Natural killer cell (primary cell): ENCODE measurements around the gene UNC5B. TPM values are rescaled to one million over a fixed set of nuclear protein-coding genes. Genes with fewer than 3 reads are reported as not detected.

Experiments
- ATAC-seq, 3 donors: fragments of 150-1000 bp in 2 of 3; fragments of 200-7000 bp in 1 of 3; cut with Tn5 transposase; 1 replicate in 1 of 3; 2 replicates in 2 of 3; pipeline ENCODE4 v1.10.0; 2021; ENCODE audit warnings: mild to moderate bottlenecking in 2 of 3, moderate library complexity in 2 of 3
- DNase-seq, 2 donors: peaks; one replicate each; pipeline versions ENCODE4 v3.0.0 to v3.0.0-alpha.2; 2013 to 2021; ENCODE audit warnings: mixed read lengths in 1 of 2
- H3K27ac ChIP-seq: one replicate; pipeline ENCODE4 v1.5.1; 2013; ENCODE audit warnings: mild to moderate bottlenecking, low read length
- H3K27me3 ChIP-seq: one replicate; pipeline ENCODE4 v1.6.1; 2013; ENCODE audit warnings: low read length; ENCODE audit not compliant: control insufficient read depth, insufficient read depth
- H3K36me3 ChIP-seq: one replicate; pipeline ENCODE4 v1.6.1; 2013; ENCODE audit warnings: low read length; ENCODE audit not compliant: control insufficient read depth, insufficient read depth
- H3K4me1 ChIP-seq: one replicate; pipeline ENCODE4 v1.6.1; 2013; ENCODE audit warnings: low read length; ENCODE audit not compliant: control insufficient read depth, insufficient read depth
- H3K4me3 ChIP-seq: one replicate; pipeline ENCODE4 v1.5.1; 2013; ENCODE audit warnings: low read length
- H3K9me3 ChIP-seq: one replicate; pipeline ENCODE4 v1.6.1; 2013; ENCODE audit warnings: low read length; ENCODE audit not compliant: control insufficient read depth, insufficient read depth
- H3K27ac Mint-ChIP-seq, 2 donors: one replicate each; pipeline ENCODE4 v1.8.0; 2022; ENCODE audit warnings: mild to moderate bottlenecking in 2 of 2, mixed read lengths in 2 of 2, moderate library complexity in 1 of 2
- H3K27me3 Mint-ChIP-seq, 2 donors: one replicate each; pipeline ENCODE4 v1.8.0; 2022; ENCODE audit warnings: low read depth in 2 of 2, mixed read lengths in 2 of 2
- H3K36me3 Mint-ChIP-seq: one replicate; pipeline ENCODE4 v1.8.0; 2022; ENCODE audit warnings: mixed read lengths
- H3K4me1 Mint-ChIP-seq, 2 donors: one replicate each; pipeline ENCODE4 v1.8.0; 2022; ENCODE audit warnings: mixed read lengths in 2 of 2
- H3K4me3 Mint-ChIP-seq: one replicate; pipeline ENCODE4 v1.8.0; 2022; ENCODE audit warnings: mild to moderate bottlenecking, moderate library complexity, mixed read lengths
- H3K9me3 Mint-ChIP-seq, 2 donors: one replicate each; pipeline ENCODE4 v1.8.0; 2022; ENCODE audit warnings: mixed read lengths in 2 of 2
- CTCF ChIP-seq: fragments of 200-600 bp; IDR thresholded peaks from one replicate; pipeline ENCODE4 v1.8.0; 2022; ENCODE audit warnings: antibody characterized with exemption
- WGBS: methylation state at CpG from one replicate; pipeline ENCODE4 v1.1.7; 2013; ENCODE audit warnings: missing lambda C conversion rate; ENCODE audit not compliant: insufficient coverage; 5-methylcytosine and 5-hydroxymethylcytosine counted together
- intact Hi-C: fragments of 100-400 bp; cut with micrococcal nuclease; formaldehyde crosslinking; loops from one replicate; pipeline ENCODE4 v1.14.2; 2022
- total RNA-seq, 4 donors: library from RNA; stranded (reverse); fragments of 120-200 nt in 1 of 4; gene quantifications; one replicate each; pipeline versions ENCODE4 v1.2.3 to v1.2.4, GENCODE V29; 2013 to 2022

Gene UNC5B
- total RNA-seq, 3 donors from 2014 or later (not counting 1 experiment from before 2014, with no cell fraction given): 0.09 to 0.65 (median 0.09) TPM

- no peak for TF ChIP-seq CTCF
- Histone ChIP-seq H3K27me3 (no peaks in the 10 kb centered on the region), H3K27ac (no peak overlapping the region), H3K4me1 (no peaks in the 10 kb centered on the region), H3K9me3 (no peaks in the 10 kb centered on the region), H3K36me3 (no peaks in the 10 kb centered on the region), H3K4me3 (no peak overlapping the region)
- WGBS: 77% methylated on average over 4 of the region's 4 CpGs
- no peak for DNase-seq
- H3K27me3 Mint-ChIP-seq: peaks cover 3 to 9% of the 10 kb centered on the region in 2 donors
- H3K36me3 Mint-ChIP-seq: no peaks in the 10 kb centered on the region
- no peaks in the 10 kb centered on the region for H3K4me1 Mint-ChIP-seq
- ATAC-seq: no peak
- H3K4me3 Mint-ChIP-seq: no peak overlapping the region
- intact Hi-C loops: no loop called here
- H3K9me3 Mint-ChIP-seq: no peaks in the 10 kb centered on the region
- H3K27ac Mint-ChIP-seq: no peak overlapping the region
These were observed 27.2 kb upstream of the UNC5B start for GRCh38 chr10:71185209-71185608.

GRCh38 chr10:71187197-71187596 lies 25.2 kb upstream of the UNC5B start:
- no peak overlapping the region for H3K27ac Mint-ChIP-seq
- DNase-seq: no peak
- H3K36me3 Mint-ChIP-seq: no peaks in the 10 kb centered on the region
- Histone ChIP-seq H3K27ac (no peak overlapping the region), H3K4me1 (no peaks in the 10 kb centered on the region), H3K27me3 (no peaks in the 10 kb centered on the region), H3K36me3 (no peaks in the 10 kb centered on the region), H3K4me3 (no peak overlapping the region), H3K9me3 (no peaks in the 10 kb centered on the region)
- 85% methylated on average over 11 of the region's 11 CpGs for WGBS
- H3K9me3 Mint-ChIP-seq: no peaks in the 10 kb centered on the region
- no peak overlapping the region for H3K4me3 Mint-ChIP-seq
- peaks cover 9 to 21% of the 10 kb centered on the region in 2 donors for H3K27me3 Mint-ChIP-seq
- intact Hi-C loops: no loop called here
- H3K4me1 Mint-ChIP-seq: no peaks in the 10 kb centered on the region
- TF ChIP-seq CTCF: no peak
- ATAC-seq: no peak

- 50% methylated on average over 2 of the region's 3 CpGs for WGBS
- no peak overlapping the region for H3K4me3 ChIP-seq
- H3K4me1 ChIP-seq: no peaks in the 10 kb centered on the region
- peaks cover 9 to 21% of the 10 kb centered on the region in 2 donors for H3K27me3 Mint-ChIP-seq
- DNase-seq (no peak), ATAC-seq (no peak)
- no peak overlapping the region for H3K27ac ChIP-seq
- no peak for TF ChIP-seq CTCF
- H3K4me3 Mint-ChIP-seq: no peak overlapping the region
- no peaks in the 10 kb centered on the region for H3K36me3 Mint-ChIP-seq
- no peaks in the 10 kb centered on the region for H3K4me1 Mint-ChIP-seq
- H3K9me3 ChIP-seq: no peaks in the 10 kb centered on the region
- no peaks in the 10 kb centered on the region for H3K36me3 ChIP-seq
- no peaks in the 10 kb centered on the region for H3K27me3 ChIP-seq
- intact Hi-C loops: no loop called here
- H3K27ac Mint-ChIP-seq: no peak overlapping the region
- no peaks in the 10 kb centered on the region for H3K9me3 Mint-ChIP-seq
These were observed 24.8 kb upstream of the UNC5B start for GRCh38 chr10:71187600-71187999.

GRCh38 chr10:71188201-71188600 lies 24.2 kb upstream of the UNC5B start:
- Histone ChIP-seq H3K4me3 (no peak overlapping the region), H3K27ac (no peak overlapping the region), H3K9me3 (no peaks in the 10 kb centered on the region), H3K4me1 (no peaks in the 10 kb centered on the region), H3K27me3 (no peaks in the 10 kb centered on the region), H3K36me3 (no peaks in the 10 kb centered on the region)
- ATAC-seq (no peak), DNase-seq (no peak)
- peaks cover 9 to 21% of the 10 kb centered on the region in 2 donors for H3K27me3 Mint-ChIP-seq
- no peaks in the 10 kb centered on the region for H3K9me3 Mint-ChIP-seq
- TF ChIP-seq CTCF: no peak
- WGBS: 100% methylated on average over 1 of the region's 1 CpG
- H3K36me3 Mint-ChIP-seq: no peaks in the 10 kb centered on the region
- H3K4me3 Mint-ChIP-seq: no peak overlapping the region
- no peaks in the 10 kb centered on the region for H3K4me1 Mint-ChIP-seq
- intact Hi-C loops: no loop called here
- no peak overlapping the region for H3K27ac Mint-ChIP-seq
